GM12878 (cell line): Measurements from ENCODE around the gene NLGN1.

Experiments used
- ATF3 ChIP-seq: IDR thresholded peaks from 2 replicates; pipeline ENCODE4 v1.6.1; 2011; ENCODE audit warnings: low read depth, mild to moderate bottlenecking, low read length, moderate library complexity, borderline replicate concordance; ENCODE audit errors: extremely low read depth
- CTCF ChIP-seq, 3 experiments: IDR thresholded peaks in 2 of 3; conservative IDR thresholded peaks in 1 of 3; 2 replicates each; pipeline ENCODE4 v1.5.1; 2011; ENCODE audit warnings: low read depth in 3 of 3, low read length in 3 of 3, mild to moderate bottlenecking in 3 of 3, control low read depth in 2 of 3, moderate library complexity in 2 of 3, inconsistent platforms in 1 of 3, mixed read lengths in 1 of 3; ENCODE audit not compliant: control insufficient read depth in 2 of 3, insufficient read depth in 1 of 3; ENCODE audit errors: extremely low read depth in 1 of 3
- E2F8 ChIP-seq: fragments of 450-650 bp; IDR thresholded peaks from 2 replicates; pipeline ENCODE4 v1.6.1; 2018; ENCODE audit warnings: mild to moderate bottlenecking, low read depth, moderate library complexity; ENCODE audit not compliant: partially characterized antibody
- ESRRA ChIP-seq: IDR thresholded peaks from 2 replicates; pipeline ENCODE4 v1.6.1; 2012; ENCODE audit warnings: mild to moderate bottlenecking, low read length, improper control_type of control experiment
- EZH2 ChIP-seq: IDR thresholded peaks from 2 replicates; pipeline ENCODE4 v1.6.1; 2012; ENCODE audit warnings: low read depth, mild to moderate bottlenecking, control low read depth, inconsistent platforms, low read length, borderline replicate concordance; ENCODE audit not compliant: control insufficient read depth
- FOXK2 ChIP-seq: fragments of 450-650 bp; IDR thresholded peaks from 2 replicates; pipeline ENCODE4 v1.6.1; 2017; ENCODE audit warnings: mild to moderate bottlenecking, moderate library complexity
- MXI1 ChIP-seq: fragments of 150-350 bp; IDR thresholded peaks from 2 replicates; pipeline ENCODE4 v1.6.1; 2011; ENCODE audit warnings: low read depth, mild to moderate bottlenecking, inconsistent platforms, low read length, improper control_type of control experiment
- POLR2A ChIP-seq: IDR thresholded peaks from 2 replicates; pipeline ENCODE4 v1.6.1; 2011; ENCODE audit warnings: low read depth, mild to moderate bottlenecking, low read length
- POLR2AphosphoS5 ChIP-seq: IDR thresholded peaks from 2 replicates; pipeline ENCODE4 v1.6.1; 2011; ENCODE audit warnings: mild to moderate bottlenecking, low read length, inconsistent platforms
- POU2F2 ChIP-seq: IDR thresholded peaks from 3 replicates; pipeline ENCODE4 v1.6.1; 2011; ENCODE audit warnings: low read depth, mild to moderate bottlenecking, low read length, borderline replicate concordance
- RELA ChIP-seq: fragments of 450-650 bp; IDR thresholded peaks from 2 replicates; pipeline ENCODE4 v1.8.0; 2014; ENCODE audit warnings: borderline replicate concordance; ENCODE audit not compliant: partially characterized antibody
- RFX5 ChIP-seq: IDR thresholded peaks from 2 replicates; pipeline ENCODE4 v1.6.1; 2011; ENCODE audit warnings: low read depth, low read length, improper control_type of control experiment
- SP1 ChIP-seq: IDR thresholded peaks from one replicate; pipeline ENCODE4 v1.6.1; 2011; ENCODE audit warnings: low read depth, low read length
- STAT3 ChIP-seq: IDR thresholded peaks from 2 replicates; pipeline ENCODE4 v1.6.1; 2011; ENCODE audit warnings: low read depth, low read length, improper control_type of control experiment

- no peak for TF ChIP-seq RELA
- TF ChIP-seq RFX5, result no peak
- no peak for TF ChIP-seq POU2F2
- no peak for TF ChIP-seq FOXK2
- no peak for TF ChIP-seq CTCF (IDR thresholded peaks at IDR 0.05 in 2 of 3, conservative IDR thresholded peaks at IDR 0.05 in 1 of 3; ENCODE audit: control insufficient read depth in 2 of 3, extremely low read depth in 1 of 3, insufficient read depth in 1 of 3, low read depth in 3 of 3, low read length in 3 of 3)
- TF ChIP-seq E2F8, result no peak
- no peak for TF ChIP-seq POLR2A
- TF ChIP-seq POLR2AphosphoS5, result no peak
- TF ChIP-seq EZH2, result no peak
- no peak for TF ChIP-seq SP1
- no peak for TF ChIP-seq ESRRA
- TF ChIP-seq ATF3, result no peak
- no peak for TF ChIP-seq STAT3
- TF ChIP-seq MXI1, result no peak
Measured at GRCh38 chr3:173567997-173568396, 170.5 kb downstream of the NLGN1 start.
